Astrocyte of the spinal cord (primary cell): Measurements from ENCODE around the gene PTPRD.

Experiments used
- DNase-seq: peaks from one replicate; pipeline ENCODE4 v3.0.0; 2011; ENCODE audit warnings: low read depth, low spot score
- H3K4me3 ChIP-seq: 2 replicates; pipeline ENCODE4 v1.5.1; 2011; ENCODE audit warnings: low read depth, mild to moderate bottlenecking, low read length, moderate library complexity
- CTCF ChIP-seq: IDR thresholded peaks from 2 replicates; pipeline ENCODE4 v1.5.1; 2012; ENCODE audit warnings: low read depth, mild to moderate bottlenecking, low read length, inconsistent platforms
- in situ Hi-C: cut with HindIII; loops from 2 replicates; pipeline ENCODE4 v1.10.0; 2017; ENCODE audit warnings: low sequenced_read_pairs

PTPRD gene

GRCh38 chr9:9791611-9792010 lies 821.2 kb downstream of the PTPRD start:
- in situ Hi-C loops, result no loop called here
- peak; percentile 47 for DNase-seq
- TF ChIP-seq CTCF, result peak; percentile 33
- H3K4me3 ChIP-seq, result no peak overlapping the region

DNA sequence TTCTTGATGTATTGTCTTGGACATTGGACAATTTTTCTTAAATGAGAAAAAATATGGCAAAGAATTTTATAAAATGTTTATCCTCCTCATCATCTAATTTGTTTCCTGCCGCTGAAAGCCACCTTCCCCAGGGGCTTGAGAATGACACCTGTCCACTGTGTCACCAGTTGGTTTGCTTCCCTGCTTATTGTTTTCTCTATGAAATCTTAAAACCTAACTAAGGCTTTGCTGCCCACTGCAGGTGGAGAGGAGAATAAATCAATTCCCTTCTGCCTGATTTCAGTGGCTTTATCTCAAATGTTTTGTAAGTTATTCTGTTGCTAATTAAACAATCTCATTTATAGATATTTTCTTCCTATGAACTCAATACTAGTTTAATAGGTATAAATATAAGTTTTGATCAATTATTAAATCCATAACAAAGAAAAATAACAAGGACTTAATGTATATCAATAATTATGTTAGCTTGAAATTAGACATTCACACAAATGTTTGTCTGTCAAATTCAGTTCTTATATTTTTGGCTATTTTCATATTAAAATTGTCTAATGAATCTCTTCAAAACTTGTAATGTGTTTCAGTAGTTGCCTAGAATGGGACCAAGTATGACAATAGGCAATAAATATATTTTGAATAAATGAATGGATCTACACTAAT lies 822.5 kb downstream of the PTPRD start:
- peak; percentile 51 for DNase-seq
- peak; percentile 75 for TF ChIP-seq CTCF
- in situ Hi-C loops, result no loop called here
- no peak overlapping the region for H3K4me3 ChIP-seq

- no peak overlapping the region for H3K4me3 ChIP-seq
- no peak for TF ChIP-seq CTCF
- in situ Hi-C loops, result no loop called here
- DNase-seq, result no peak
These were observed 829.1 kb downstream of the PTPRD start for GRCh38 chr9:9783711-9784110.

DNA sequence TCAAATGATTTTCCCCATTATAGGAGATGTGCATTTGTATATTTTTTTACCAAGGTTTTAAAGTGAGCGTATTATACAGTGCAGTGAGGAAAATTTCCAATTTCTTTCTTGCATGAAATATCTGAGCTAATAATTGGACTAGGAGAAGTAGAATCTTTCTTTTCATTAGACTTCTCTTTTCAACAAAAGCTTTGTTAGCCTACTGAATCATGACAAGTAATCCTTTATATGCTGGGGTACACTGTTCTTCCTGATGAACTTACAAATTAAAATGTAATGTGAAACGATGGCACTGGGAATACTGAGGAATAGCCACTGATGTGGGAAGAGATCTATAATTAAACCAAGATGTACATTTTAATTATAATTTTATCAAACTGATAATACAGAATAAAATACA lies 829.6 kb downstream of the PTPRD start:
- no peak for TF ChIP-seq CTCF
- in situ Hi-C loops, result no loop called here
- H3K4me3 ChIP-seq, result no peak overlapping the region
- no peak for DNase-seq

GRCh38 chr9:9778293-9778692 lies 834.5 kb downstream of the PTPRD start:
- no peak overlapping the region for H3K4me3 ChIP-seq
- in situ Hi-C loops, result no loop called here
- DNase-seq, result no peak
- TF ChIP-seq CTCF, result no peak

GRCh38 chr9:9774471-9774870 lies 838.3 kb downstream of the PTPRD start:
- no peak for TF ChIP-seq CTCF
- in situ Hi-C loops, result no loop called here
- no peak for DNase-seq
- no peak overlapping the region for H3K4me3 ChIP-seq
